Gastrocnemius medialis (tissue), 4 donors: ENCODE data around the gene PLEKHG7. TPM values are rescaled to one million over a fixed set of nuclear protein-coding genes. Genes with fewer than 3 reads are reported as not detected.

Source experiments
- ATAC-seq, 2 donors: fragments of 150-250 bp; one replicate each; pipeline ENCODE4 v1.9.1; 2016
- DNase-seq, 2 donors: peaks; one replicate each; pipeline ENCODE4 v3.0.0-alpha.2; 2019
- H3K27ac ChIP-seq, 4 donors: fragments of 200-600 bp; sonication (generic); 1 replicate in 1 of 4; 2 replicates in 3 of 4; pipeline ENCODE4 v1.5.1; 2016 to 2018; ENCODE audit warnings: mild to moderate bottlenecking in 2 of 4, moderate library complexity in 1 of 4
- H3K27me3 ChIP-seq, 3 donors: fragments of 200-600 bp; sonication (generic) in 2 of 3; 1 replicate in 1 of 3; 2 replicates in 2 of 3; pipeline versions ENCODE4 v1.5.1 to v1.6.0; 2016 to 2019; ENCODE audit warnings: mild to moderate bottlenecking in 1 of 3, moderate library complexity in 1 of 3
- H3K36me3 ChIP-seq, 2 donors: fragments of 200-600 bp; sonication (generic) in 1 of 2; one replicate each; pipeline ENCODE4 v1.5.1; 2017 to 2018
- H3K4me1 ChIP-seq, 2 donors: fragments of 200-600 bp; sonication (generic) in 1 of 2; one replicate each; pipeline ENCODE4 v1.5.1; 2016 to 2017; ENCODE audit warnings: mild to moderate bottlenecking in 2 of 2
- H3K4me3 ChIP-seq, 4 donors: fragments of 200-600 bp; sonication (generic) in 3 of 4; 1 replicate in 1 of 4; 2 replicates in 3 of 4; pipeline ENCODE4 v1.5.1; 2016 to 2019; ENCODE audit warnings: mild to moderate bottlenecking in 2 of 4
- H3K9me3 ChIP-seq, 3 donors: fragments of 200-600 bp; sonication (generic) in 2 of 3; 1 replicate in 1 of 3; 2 replicates in 2 of 3; pipeline ENCODE4 v1.5.1; 2016 to 2019
- CTCF ChIP-seq, 5 experiments: fragments of 450-650 bp in 3 of 5; fragments of 200-600 bp in 2 of 5; sonication (generic) in 2 of 5; IDR thresholded peaks in 4 of 5; conservative IDR thresholded peaks in 1 of 5; 1 replicate in 4 of 5; 2 replicates in 1 of 5; pipeline ENCODE4 v1.5.1; 2016 to 2019; ENCODE audit warnings: antibody characterized with exemption in 5 of 5, mild to moderate bottlenecking in 3 of 5, moderate library complexity in 3 of 5
- POLR2A ChIP-seq, 2 donors: fragments of 450-650 bp; IDR thresholded peaks; one replicate each; pipeline ENCODE4 v1.6.1; 2017; ENCODE audit warnings: antibody characterized with exemption in 2 of 2, mild to moderate bottlenecking in 2 of 2, moderate library complexity in 2 of 2
- in situ Hi-C, 4 donors: fragments of 200-750 bp; cut with MboI; loops; one replicate each; pipeline versions ENCODE4 v1.15.0 to v1.8.0; 2017; ENCODE audit warnings: low sequenced_read_pairs in 4 of 4
- intact Hi-C: fragments of 100-400 bp; cut with DNase I; formaldehyde crosslinking; loops from one replicate; pipeline ENCODE4 v1.15.1; 2023; ENCODE audit warnings: low total_unique reads
- total RNA-seq, 4 donors: library from RNA; depleted of rRNA; stranded (reverse); fragments of >200 nt; gene quantifications; one replicate each; pipeline versions ENCODE4 v1.1.0 to v1.2.3, GENCODE V29; 2016

Gene PLEKHG7
- total RNA-seq, 4 donors from 2014 or later, result not detected

- no peak for ATAC-seq
- no peak overlapping the region for H3K27ac ChIP-seq
- intact Hi-C loops, result no loop called here
- in situ Hi-C loops, result no loop called here
- TF ChIP-seq POLR2A (IDR thresholded peaks at IDR 0.05) (no peak), CTCF (IDR thresholded peaks at IDR 0.05 in 4 of 5, conservative IDR thresholded peaks at IDR 0.05 in 1 of 5) (no peak)
- no peak for DNase-seq
- peaks cover 13% of the 10 kb centered on the region in 2 donors for H3K4me1 ChIP-seq
- no peaks in the 10 kb centered on the region for H3K36me3 ChIP-seq
- no peak overlapping the region for H3K4me3 ChIP-seq
- no peaks in the 10 kb centered on the region for H3K9me3 ChIP-seq
- H3K27me3 ChIP-seq, result no peaks in the 10 kb centered on the region
These were observed 62.0 kb downstream of the PLEKHG7 start for GRCh38 chr12:92764831-92765230.

- TF ChIP-seq CTCF (IDR thresholded peaks at IDR 0.05 in 4 of 5, conservative IDR thresholded peaks at IDR 0.05 in 1 of 5) (no peak), POLR2A (IDR thresholded peaks at IDR 0.05) (no peak)
- in situ Hi-C loops, result no loop called here
- intact Hi-C loops, result no loop called here
- ATAC-seq, result no peak
- Histone ChIP-seq H3K4me1 (peaks cover 18 to 23% of the 10 kb centered on the region in 2 donors), H3K27me3 (no peaks in the 10 kb centered on the region), H3K9me3 (no peaks in the 10 kb centered on the region), H3K36me3 (no peaks in the 10 kb centered on the region), H3K4me3 (no peak overlapping the region), H3K27ac (no peak overlapping the region)
- DNase-seq, result no peak
These were observed 63.1 kb downstream of the PLEKHG7 start for GRCh38 chr12:92765871-92766270.

- no peaks in the 10 kb centered on the region for H3K27me3 ChIP-seq
- intact Hi-C loops, result no loop called here
- H3K27ac ChIP-seq, result peak overlapping the region; percentile 20 to 60 (median 38)
- no peak for TF ChIP-seq CTCF (IDR thresholded peaks at IDR 0.05 in 4 of 5, conservative IDR thresholded peaks at IDR 0.05 in 1 of 5)
- no peak for TF ChIP-seq POLR2A (IDR thresholded peaks at IDR 0.05)
- DNase-seq, result peak in 1 of 2 donors; percentile 36
- no peak overlapping the region for H3K4me3 ChIP-seq
- peak; percentile 96 to 99 for ATAC-seq
- no peaks in the 10 kb centered on the region for H3K9me3 ChIP-seq
- in situ Hi-C loops, result no loop called here
- H3K4me1 ChIP-seq, result peaks cover 22 to 23% of the 10 kb centered on the region in 2 donors
- no peaks in the 10 kb centered on the region for H3K36me3 ChIP-seq
These were observed 66.5 kb downstream of the PLEKHG7 start for GRCh38 chr12:92769124-92769901.

- ATAC-seq (no peak), DNase-seq (no peak)
- TF ChIP-seq CTCF (IDR thresholded peaks at IDR 0.05 in 4 of 5, conservative IDR thresholded peaks at IDR 0.05 in 1 of 5) (no peak), POLR2A (IDR thresholded peaks at IDR 0.05) (no peak)
- in situ Hi-C loops, result no loop called here
- Histone ChIP-seq H3K27me3 (no peaks in the 10 kb centered on the region), H3K27ac (no peak overlapping the region), H3K9me3 (no peaks in the 10 kb centered on the region), H3K4me3 (no peak overlapping the region), H3K36me3 (no peaks in the 10 kb centered on the region), H3K4me1 (peaks cover 22 to 23% of the 10 kb centered on the region in 2 donors)
- intact Hi-C loops, result no loop called here
These were observed 68.2 kb downstream of the PLEKHG7 start for GRCh38 chr12:92771001-92771400.
